ENCODE results near the gene ZCCHC13. TPM values are rescaled to one million over a fixed set of nuclear protein-coding genes. Genes with fewer than 3 reads are reported as not detected.

ZCCHC13 gene
- total and polyA plus RNA-seq, 2 of the 13 experiments (the other 11 are each of a cell fraction or from before 2014, with no cell fraction given) = not detected

GRCh38 chrX:74292808-74293123 lies 11.2 kb upstream of the ZCCHC13 start:
- DNase-seq (ENCODE audit: low spot score) (no peak), FAIRE-seq (no peak), ATAC-seq (peak; percentile 50)
- Histone ChIP-seq H3K9ac (ENCODE audit: insufficient read depth, low read depth, low read length) (peak overlapping the region; percentile 63), H3K36me3 (replicated peaks in 1 of 2; ENCODE audit: control insufficient read depth in 1 of 2, insufficient read depth in 2 of 2, low read length in 2 of 2) (no peaks in the 10 kb centered on the region), H3K27ac (ENCODE audit: extremely low read length, insufficient read depth, low read length) (peak overlapping the region; percentile 97), H2AFZ (ENCODE audit: low read length) (peak overlapping the region; percentile 34), H3K4me3 (replicated peaks in 1 of 3; ENCODE audit: insufficient read depth in 1 of 3, low read depth in 2 of 3, low read length in 3 of 3) (peak overlapping the region; percentile 71 to 81 (median 80)), H3K79me2 (ENCODE audit: insufficient read depth, low read length) (peaks cover 44% of the 10 kb centered on the region), H3K27me3 (ENCODE audit: control insufficient read depth in 1 of 2, insufficient read depth in 2 of 2, low read length in 2 of 2) (no peaks in the 10 kb centered on the region; a peak in 1 of 5 replicates), H3K9me3 (ENCODE audit: low read length) (no peaks in the 10 kb centered on the region), H3K4me1 (ENCODE audit: insufficient read depth, low read length) (peaks cover 15% of the 10 kb centered on the region), H4K20me1 (ENCODE audit: insufficient read depth, low read length) (no peaks in the 10 kb centered on the region), H3K4me2 (ENCODE audit: low read depth, low read length) (peak overlapping the region; percentile 80)
- BruUV-seq (replicated peaks) = TSS peak; percentile 66
- in situ Hi-C loops (cut with HindIII; ENCODE audit: extremely low pct_ligation_motif_present, low pct_unique_long_range_greater_than_20kb) (no loop called here), intact Hi-C loops (cut with micrococcal nuclease; ENCODE audit: unreplicated experiment) (loop anchor here (2.0 to 10.0 kb wide), 3 partner anchors 48 to 128 kb away; partner anchors contain the start of gene SLC16A2)
- 0% methylated on average over 8 of the region's 9 CpGs for WGBS (ENCODE audit: low lambda C conversion rate)
- POLR2A ChIA-PET = interaction anchor here (0.7 to 2.1 kb wide), 5 partner anchors 10 to 113 kb away, joined by 3 to 20 read pairs (median 6); no protein-coding TSS in a partner anchor
- TF ChIP-seq POLR2G (IDR thresholded peaks at IDR 0.05; ENCODE audit: low read depth, low read length) (0 out of 2 replicates have a peak, but pooled peaks have one; percentile 1), HNRNPH1 (optimal IDR thresholded peaks at IDR 0.05; ENCODE audit: low read depth, low read length) (no peak)
- CTCF ChIA-PET (ENCODE audit: low intra/inter-chr PET ratio, low total read pairs) = no interaction called here

GRCh38 chrX:74293343-74293946 lies 10.5 kb upstream of the ZCCHC13 start:
- in situ Hi-C loops (cut with HindIII; ENCODE audit: extremely low pct_ligation_motif_present, low pct_unique_long_range_greater_than_20kb) (no loop called here), intact Hi-C loops (cut with micrococcal nuclease; ENCODE audit: unreplicated experiment) (loop anchor here (2.0 to 10.0 kb wide), 3 partner anchors 49 to 127 kb away; partner anchors contain the start of gene SLC16A2)
- 3% methylated on average over 9 of the region's 25 CpGs for WGBS (ENCODE audit: low lambda C conversion rate)
- Histone ChIP-seq H3K4me3 (replicated peaks in 1 of 3; ENCODE audit: insufficient read depth in 1 of 3, low read depth in 2 of 3, low read length in 3 of 3) (peak overlapping the region; percentile 71 to 81 (median 80)), H3K27ac (ENCODE audit: extremely low read length, insufficient read depth, low read length) (peak overlapping the region; percentile 97), H3K9ac (ENCODE audit: insufficient read depth, low read depth, low read length) (peak overlapping the region; percentile 63), H3K79me2 (ENCODE audit: insufficient read depth, low read length) (peaks cover 37% of the 10 kb centered on the region), H2AFZ (ENCODE audit: low read length) (peak overlapping the region; percentile 42), H3K4me2 (ENCODE audit: low read depth, low read length) (peak overlapping the region; percentile 80), H3K36me3 (replicated peaks in 1 of 2; ENCODE audit: control insufficient read depth in 1 of 2, insufficient read depth in 2 of 2, low read length in 2 of 2) (no peaks in the 10 kb centered on the region), H4K20me1 (ENCODE audit: insufficient read depth, low read length) (no peaks in the 10 kb centered on the region), H3K27me3 (ENCODE audit: control insufficient read depth in 1 of 2, insufficient read depth in 2 of 2, low read length in 2 of 2) (no peaks in the 10 kb centered on the region; a peak in 1 of 5 replicates), H3K4me1 (ENCODE audit: insufficient read depth, low read length) (peaks cover 8% of the 10 kb centered on the region), H3K9me3 (ENCODE audit: low read length) (no peaks in the 10 kb centered on the region)
- ATAC-seq (peak; percentile 79), DNase-seq (ENCODE audit: low spot score) (peak; percentile 52), FAIRE-seq (no peak)
- POLR2A ChIA-PET = interaction anchor here (2.1 kb wide), 1 partner anchor 51 kb away, joined by 8 read pairs; no protein-coding TSS in a partner anchor
- BruUV-seq (replicated peaks) = no TSS peak
- CTCF ChIA-PET (ENCODE audit: low intra/inter-chr PET ratio, low total read pairs) = no interaction called here
- no peak for TF ChIP-seq TCF7L2 (IDR thresholded peaks at IDR 0.05; ENCODE audit: low read depth, low read length)
- peak; percentile 66; the same call in 1 of the 2 replicates for TF ChIP-seq ZNF740 (CRISPR knock-in tag; IDR thresholded peaks at IDR 0.05)
- no peak for TF ChIP-seq PRMT3 (CRISPR knock-in tag; IDR thresholded peaks at IDR 0.05; ENCODE audit: borderline replicate concordance, low read depth)
- TF ChIP-seq NFE2L2 (IDR thresholded peaks at IDR 0.05; ENCODE audit: low read length) = no peak
- TF ChIP-seq CSRNP2 (CRISPR knock-in tag; conservative IDR thresholded peaks at IDR 0.05; ENCODE audit: low read depth) = no peak
- TF ChIP-seq MEIS1 (CRISPR knock-in tag; IDR thresholded peaks at IDR 0.05; ENCODE audit: borderline replicate concordance) = no peak
- no peak for TF ChIP-seq ZNF589 (CRISPR knock-in tag; conservative IDR thresholded peaks at IDR 0.05)
- TF ChIP-seq SAP130 (CRISPR knock-in tag; IDR thresholded peaks at IDR 0.05; ENCODE audit: low read depth) = peak; percentile 44; the same call in 1 of the 2 replicates
- TF ChIP-seq MAX (IDR thresholded peaks at IDR 0.05) = peak; percentile 25; the same call in 1 of the 2 replicates
- peak; percentile 60 for TF ChIP-seq ZFX (CRISPR knock-in tag; IDR thresholded peaks at IDR 0.05; ENCODE audit: low read depth)
- peak; percentile 17 for TF ChIP-seq YY1 (IDR thresholded peaks at IDR 0.05; ENCODE audit: insufficient read depth, insufficient replicate concordance, low read depth, low read length)
- TF ChIP-seq POLR2A (IDR thresholded peaks at IDR 0.05; ENCODE audit: insufficient read depth in 1 of 2, low read depth in 2 of 2, low read length in 2 of 2) = peak in 1 of 2 experiments; percentile 68; a peak in 2 of 4 replicates
